K562 (cell line): ENCODE data around the gene EPHA7. TPM values are rescaled to one million over a fixed set of nuclear protein-coding genes. Genes with fewer than 3 reads are reported as not detected.

ENCODE experiments used
- ATAC-seq: fragments of 200-7000 bp; cut with Tn5 transposase; 3 replicates; pipeline ENCODE4 v1.9.1; 2020; ENCODE audit warnings: moderate library complexity
- BruUV-seq: library from RNA; stranded (reverse); fragments of 400-500 nt; replicated peaks from 2 replicates; lab custom pipeline; 2021; lab: Mats Ljungman, UMichigan
- CTCF ChIA-PET: fragments of 300-600 bp; formaldehyde crosslinking; extraction: SDS; loops from one replicate; lab custom pipeline; 2021; ENCODE audit warnings: low intra/inter-chr PET ratio; lab: Yijun Ruan, JAX
- POLR2A ChIA-PET: fragments of 300-600, 350-650 bp; sonication (Branson Sonifier 250); formaldehyde crosslinking; extraction: SDS; loops from one replicate; lab custom pipeline; 2021; ENCODE audit warnings: antibody characterized with exemption, inconsistent platforms; lab: Yijun Ruan, JAX
- DNase-seq, 4 experiments: peaks; one replicate each; pipeline versions ENCODE4 v3.0.0 to v3.0.0-alpha.2; 2011 to 2018; ENCODE audit warnings: low spot score in 3 of 4, mixed read lengths in 3 of 4; ENCODE audit errors: extremely low read depth in 1 of 4
- FAIRE-seq: peaks from 2 replicates; lab custom pipeline; 2011; peaks lifted over from hg19 to GRCh38; lab: Jason Lieb, UNC
- H2AFZ ChIP-seq: 2 replicates; pipeline ENCODE4 v1.6.0; 2011; ENCODE audit warnings: low read depth, low read length, control low read depth, inconsistent platforms
- H3K27ac ChIP-seq: fragments of 200-600 bp; 3 replicates; pipeline ENCODE4 v1.8.0; 2011; ENCODE audit warnings: low read depth, mild to moderate bottlenecking, control low read depth, inconsistent platforms, low read length, moderate library complexity, mixed read lengths; ENCODE audit errors: extremely low read depth
- H3K27me3 ChIP-seq, 2 experiments: fragments of 300-600 bp in 1 of 2; 2 replicates in 1 of 2; 3 replicates in 1 of 2; pipeline versions ENCODE4 v1.6.0 to v1.8.0; 2011; ENCODE audit warnings: inconsistent platforms in 2 of 2, low read length in 2 of 2, mild to moderate bottlenecking in 1 of 2, mixed read lengths in 1 of 2, moderate library complexity in 1 of 2; ENCODE audit not compliant: control insufficient read depth in 2 of 2, insufficient read depth in 2 of 2
- H3K36me3 ChIP-seq: fragments of 300-600 bp; 3 replicates; pipeline ENCODE4 v1.8.0; 2011; ENCODE audit warnings: mild to moderate bottlenecking, low read length, inconsistent platforms; ENCODE audit not compliant: control insufficient read depth, insufficient read depth
- H3K4me1 ChIP-seq, 2 experiments: fragments of 200-600 bp in 1 of 2; replicated peaks in 1 of 2; 2 replicates in 1 of 2; 3 replicates in 1 of 2; pipeline versions ENCODE4 v1.5.1 to v1.8.0; 2011; ENCODE audit warnings: inconsistent platforms in 2 of 2, low read length in 2 of 2, mild to moderate bottlenecking in 1 of 2, mixed read lengths in 1 of 2, moderate library complexity in 1 of 2; ENCODE audit not compliant: control insufficient read depth in 2 of 2, insufficient read depth in 2 of 2
- H3K4me2 ChIP-seq: 2 replicates; pipeline ENCODE4 v1.6.1; 2011; ENCODE audit warnings: low read length, control low read depth, inconsistent platforms, mixed read lengths; ENCODE audit not compliant: insufficient read depth
- H3K4me3 ChIP-seq: fragments of 200-600 bp; sonication (generic), shearing (Covaris generic); 2 replicates; pipeline ENCODE4 v1.5.1; 2016; ENCODE audit warnings: control low read depth, inconsistent platforms
- H3K79me2 ChIP-seq: fragments of 200-600 bp; 3 replicates; pipeline ENCODE4 v1.8.0; 2011; ENCODE audit warnings: low read length, inconsistent platforms; ENCODE audit not compliant: control insufficient read depth, insufficient read depth
- H3K9ac ChIP-seq, 2 experiments: 2 replicates each; pipeline versions ENCODE4 v1.6.0 to v1.6.1; 2011; ENCODE audit warnings: low read depth in 2 of 2, low read length in 2 of 2, control low read depth in 1 of 2, inconsistent platforms in 1 of 2, mild to moderate bottlenecking in 1 of 2, mixed read lengths in 1 of 2; ENCODE audit not compliant: insufficient read depth in 1 of 2
- H3K9me1 ChIP-seq: one replicate; pipeline ENCODE4 v1.6.0; 2011; ENCODE audit warnings: inconsistent platforms, mild to moderate bottlenecking, low read length, moderate library complexity; ENCODE audit not compliant: control insufficient read depth, insufficient read depth
- H3K9me3 ChIP-seq: replicated peaks from 2 replicates; pipeline ENCODE4 v1.5.1; 2011; ENCODE audit warnings: low read depth, low read length, inconsistent platforms; ENCODE audit not compliant: control insufficient read depth, insufficient read depth
- H4K20me1 ChIP-seq: replicated peaks from 2 replicates; pipeline ENCODE4 v1.6.1; 2011; ENCODE audit warnings: low read length, inconsistent platforms, mixed read lengths; ENCODE audit not compliant: control insufficient read depth, insufficient read depth
- KAT7 ChIP-seq: sonication (generic); formaldehyde crosslinking; IDR thresholded peaks from 2 replicates; pipeline ENCODE4 v1.8.0; 2022; ENCODE audit warnings: missing genetic modification reagents, mild to moderate bottlenecking, borderline replicate concordance
- KLF10 ChIP-seq: fragments of 250-450 bp; sonication (Bioruptor Pico); IDR thresholded peaks from 2 replicates; pipeline ENCODE4 v1.6.1; 2021; ENCODE audit warnings: matching md5 sums
- MAZ ChIP-seq, 2 experiments: fragments of 450-650 bp in 1 of 2; sonication (generic) in 1 of 2; formaldehyde crosslinking; IDR thresholded peaks in 1 of 2; conservative IDR thresholded peaks in 1 of 2; 2 replicates each; pipeline versions ENCODE4 v1.4.0 to v1.5.0; 2020; ENCODE audit warnings: mild to moderate bottlenecking in 1 of 2, missing genetic modification reagents in 1 of 2
- MTA2 ChIP-seq: fragments of 450-650 bp; IDR thresholded peaks from 2 replicates; pipeline ENCODE4 v1.6.1; 2016; ENCODE audit warnings: low read depth
- NR3C1 ChIP-seq: sonication (generic); formaldehyde crosslinking; IDR thresholded peaks from 2 replicates; pipeline ENCODE4 v1.8.1; 2022; ENCODE audit warnings: missing genetic modification reagents
- PREB ChIP-seq: sonication (generic); formaldehyde crosslinking; IDR thresholded peaks from 2 replicates; pipeline ENCODE4 v1.8.1; 2023; ENCODE audit warnings: mild to moderate bottlenecking, missing genetic modification reagents
- RBM14 ChIP-seq: fragments of 200-400 bp; formaldehyde crosslinking; IDR thresholded peaks from 2 replicates; pipeline ENCODE4 v1.6.1; 2018; ENCODE audit warnings: low read depth, mild to moderate bottlenecking, low read length, moderate library complexity, borderline replicate concordance; ENCODE audit not compliant: insufficient read depth
- TCF7 ChIP-seq: sonication (generic); IDR thresholded peaks from 2 replicates; pipeline ENCODE4 v1.6.1; 2016; ENCODE audit warnings: antibody characterized with exemption, borderline replicate concordance
- ZNF274 ChIP-seq: IDR thresholded peaks from 2 replicates; pipeline ENCODE4 v1.6.1; 2011; ENCODE audit warnings: low read depth, mild to moderate bottlenecking, low read length, moderate library complexity, borderline replicate concordance
- ZNF445 ChIP-seq: fragments of 250-450 bp; sonication (Bioruptor Pico); IDR thresholded peaks from 2 replicates; pipeline ENCODE4 v1.4.0; 2020; ENCODE audit warnings: low read depth, mild to moderate bottlenecking, moderate library complexity
- in situ Hi-C: fragments of 300-500 bp; cut with MboI; formaldehyde crosslinking; loops from 4 replicates; pipeline ENCODE4 v1.15.0; 2018; ENCODE audit warnings: inconsistent platforms, mixed read lengths
- intact Hi-C: fragments of 100-400 bp; cut with micrococcal nuclease; formaldehyde crosslinking; loops from 2 replicates; pipeline ENCODE4 v1.14.2; 2022
- polyA plus RNA-seq, 8 experiments: library from polyadenylated mRNA; depleted of rRNA in 4 of 8; stranded (reverse) in 5 of 8; unstranded in 3 of 8; fragments of >200 nt; fragmentation: Nextera tagmentation in 2 of 8; fragmentation: Illumina TruSeq in 1 of 8; extraction: Ambion mirVana in 2 of 8; extraction: Trizol in 1 of 8; gene quantifications; 2 replicates each; pipeline versions ENCODE4 v1.2.1 to v1.2.3, GENCODE V29; 2011 to 2014; ENCODE audit warnings: inconsistent platforms in 1 of 8, missing spikeins in 1 of 8
- total RNA-seq, 7 experiments: library from RNA; depleted of rRNA in 6 of 7; stranded (reverse); fragments of >200 nt in 6 of 7; fragmentation: Illumina TruSeq in 2 of 7; extraction: Trizol in 2 of 7; gene quantifications; 2 replicates each; pipeline versions ENCODE4 v1.2.1 to v1.2.3, GENCODE V29; 2011 to 2021; ENCODE audit warnings: low replicate concordance in 1 of 7
- TF ChIP-seq, protein P1 (sequence below): sonication (generic); formaldehyde crosslinking; IDR thresholded peaks from 2 replicates; pipeline ENCODE4 v1.8.0; 2022; ENCODE audit warnings: missing genetic modification reagents, mild to moderate bottlenecking, moderate library complexity, borderline replicate concordance
- TF ChIP-seq, protein P2 (sequence below), 2 experiments: IDR thresholded peaks; 2 replicates each; pipeline ENCODE4 v1.6.1; 2011; ENCODE audit warnings: borderline replicate concordance in 1 of 2, control low read depth in 1 of 2, low read depth in 1 of 2, low read length in 1 of 2, mild to moderate bottlenecking in 1 of 2, mixed read lengths in 1 of 2, moderate library complexity in 1 of 2; ENCODE audit not compliant: insufficient read depth in 1 of 2, insufficient read length in 1 of 2, poor library complexity in 1 of 2, severe bottlenecking in 1 of 2; ENCODE audit errors: extremely low read depth in 1 of 2

The EPHA7 gene
- total and polyA plus RNA-seq, 9 of the 15 experiments (the other 6 are each of a cell fraction or from before 2014, with no cell fraction given) = not detected

GRCh38 chr6:93252930-93253329 lies 166.4 kb downstream of the EPHA7 start:
- no peak for DNase-seq
- Histone ChIP-seq H4K20me1 (no peaks in the 10 kb centered on the region), H3K9me3 (no peaks in the 10 kb centered on the region), H3K4me2 (no peak overlapping the region), H3K36me3 (no peaks in the 10 kb centered on the region), H3K9me1 (no peaks in the 10 kb centered on the region), H3K4me1 (no peaks in the 10 kb centered on the region), H3K4me3 (no peak overlapping the region), H3K27ac (no peak overlapping the region), H3K27me3 (no peaks in the 10 kb centered on the region), H3K9ac (no peak overlapping the region), H2AFZ (no peak overlapping the region), H3K79me2 (no peaks in the 10 kb centered on the region)
- intact Hi-C loops = no loop called here
- in situ Hi-C loops = no loop called here
- no peak for ATAC-seq
- no TSS peak for BruUV-seq
- TF ChIP-seq, protein P1, sequence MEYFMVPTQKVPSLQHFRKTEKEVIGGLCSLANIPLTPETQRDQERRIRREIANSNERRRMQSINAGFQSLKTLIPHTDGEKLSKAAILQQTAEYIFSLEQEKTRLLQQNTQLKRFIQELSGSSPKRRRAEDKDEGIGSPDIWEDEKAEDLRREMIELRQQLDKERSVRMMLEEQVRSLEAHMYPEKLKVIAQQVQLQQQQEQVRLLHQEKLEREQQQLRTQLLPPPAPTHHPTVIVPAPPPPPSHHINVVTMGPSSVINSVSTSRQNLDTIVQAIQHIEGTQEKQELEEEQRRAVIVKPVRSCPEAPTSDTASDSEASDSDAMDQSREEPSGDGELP (CRISPR knock-in tag) = no peak
- no peak for TF ChIP-seq KAT7 (CRISPR knock-in tag)
- TF ChIP-seq ZNF445 (CRISPR knock-in tag) = no peak
- no peak for TF ChIP-seq MAZ (CRISPR knock-in tag; conservative IDR thresholded peaks at IDR 0.05 in 1 of 2, IDR thresholded peaks at IDR 0.05 in 1 of 2)
- TF ChIP-seq KLF10 (CRISPR knock-in tag) = no peak
- no peak for TF ChIP-seq PREB (CRISPR knock-in tag)
- TF ChIP-seq TCF7 = no peak
- TF ChIP-seq NR3C1 (CRISPR knock-in tag) = no peak
- TF ChIP-seq, protein P2, sequence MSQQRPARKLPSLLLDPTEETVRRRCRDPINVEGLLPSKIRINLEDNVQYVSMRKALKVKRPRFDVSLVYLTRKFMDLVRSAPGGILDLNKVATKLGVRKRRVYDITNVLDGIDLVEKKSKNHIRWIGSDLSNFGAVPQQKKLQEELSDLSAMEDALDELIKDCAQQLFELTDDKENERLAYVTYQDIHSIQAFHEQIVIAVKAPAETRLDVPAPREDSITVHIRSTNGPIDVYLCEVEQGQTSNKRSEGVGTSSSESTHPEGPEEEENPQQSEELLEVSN (IDR thresholded peaks at IDR 0.05; ENCODE audit: borderline replicate concordance in 1 of 2, extremely low read depth in 1 of 2, insufficient read depth in 1 of 2, insufficient read length in 1 of 2, low read depth in 1 of 2, low read length in 1 of 2, poor library complexity in 1 of 2, severe bottlenecking in 1 of 2) = no peak
- TF ChIP-seq RBM14 = no peak
- TF ChIP-seq MTA2 = no peak
- TF ChIP-seq ZNF274 = no peak
- FAIRE-seq = no peak
- POLR2A ChIA-PET = no interaction called here
- CTCF ChIA-PET = no interaction called here
